Thyroid gland (tissue), 4 donors: ENCODE data around the gene CYP2U1. TPM values are rescaled to one million over a fixed set of nuclear protein-coding genes. Genes with fewer than 3 reads are reported as not detected.

Source experiments
- DNase-seq, 2 donors: peaks; one replicate each; pipeline ENCODE4 v3.0.0-alpha.2; 2019
- H3K27ac ChIP-seq, 3 donors: fragments of 200-600 bp; sonication (generic); 1 replicate in 2 of 3; 2 replicates in 1 of 3; pipeline ENCODE4 v1.5.1; 2016 to 2019; ENCODE audit warnings: mild to moderate bottlenecking in 1 of 3, moderate library complexity in 1 of 3
- H3K27me3 ChIP-seq: fragments of 200-600 bp; sonication (generic); one replicate; pipeline ENCODE4 v1.5.1; 2019
- H3K36me3 ChIP-seq, 2 donors: fragments of 200-600 bp; sonication (generic); one replicate each; pipeline ENCODE4 v1.5.1; 2016 to 2019
- H3K4me1 ChIP-seq, 2 donors: fragments of 200-600 bp; sonication (generic); one replicate each; pipeline ENCODE4 v1.5.1; 2017 to 2019
- H3K4me3 ChIP-seq, 3 donors: fragments of 200-600 bp; sonication (generic); replicated peaks in 1 of 3; 1 replicate in 2 of 3; 2 replicates in 1 of 3; pipeline ENCODE4 v1.5.1; 2016; ENCODE audit warnings: mild to moderate bottlenecking in 1 of 3
- H3K9me3 ChIP-seq: fragments of 200-600 bp; sonication (generic); one replicate; pipeline ENCODE4 v1.5.1; 2017
- POLR2A ChIP-seq, 2 donors: fragments of 450-650 bp; IDR thresholded peaks; one replicate each; pipeline ENCODE4 v1.6.1; 2017; ENCODE audit warnings: antibody characterized with exemption in 2 of 2, mild to moderate bottlenecking in 2 of 2, moderate library complexity in 1 of 2
- WGBS, 2 donors: methylation state at CpG; one replicate each; pipeline ENCODE4 v1.1.5; 2017; 5-methylcytosine and 5-hydroxymethylcytosine counted together
- intact Hi-C: fragments of 100-400 bp; cut with DNase I; formaldehyde crosslinking; loops from one replicate; pipeline ENCODE4 v1.15.1; 2023
- total RNA-seq, 4 donors: library from RNA; depleted of rRNA; stranded (reverse); fragments of >200 nt; gene quantifications; one replicate each; pipeline ENCODE4 v1.2.3, GENCODE V29; 2016
- TF ChIP-seq, protein P1 (sequence below), 6 experiments: fragments of 200-600 bp in 3 of 6; fragments of 450-650 bp in 3 of 6; sonication (generic) in 3 of 6; IDR thresholded peaks; one replicate each; pipeline ENCODE4 v1.5.1; 2016 to 2019; ENCODE audit warnings: antibody characterized with exemption in 6 of 6, mild to moderate bottlenecking in 2 of 6, inconsistent platforms in 1 of 6, moderate library complexity in 1 of 6

The CYP2U1 gene
- total RNA-seq, 4 donors from 2014 or later, result 7.0 to 13.4 (median 8.7) TPM

DNA sequence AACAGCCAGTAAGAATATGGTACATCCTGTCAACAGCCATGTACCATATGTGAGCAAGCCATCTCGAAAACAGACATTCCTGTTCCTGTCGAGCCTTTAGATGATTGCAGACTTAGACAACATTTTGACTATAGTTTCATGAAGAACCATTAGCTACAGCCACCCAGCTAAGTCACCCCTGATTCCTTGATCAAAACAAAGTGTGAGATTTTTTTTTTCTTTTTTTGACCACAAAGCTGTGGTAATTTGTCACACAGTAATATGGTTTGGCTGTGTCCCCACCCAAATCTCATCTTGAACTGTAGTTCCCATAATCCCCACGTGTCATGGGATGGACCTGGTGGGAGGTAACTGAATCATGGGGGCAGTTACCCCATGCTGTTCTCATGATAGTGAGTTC is 43.2 kb downstream of the CYP2U1 start:
- TF ChIP-seq POLR2A (IDR thresholded peaks at IDR 0.05), result no peak
- TF ChIP-seq, protein P1, sequence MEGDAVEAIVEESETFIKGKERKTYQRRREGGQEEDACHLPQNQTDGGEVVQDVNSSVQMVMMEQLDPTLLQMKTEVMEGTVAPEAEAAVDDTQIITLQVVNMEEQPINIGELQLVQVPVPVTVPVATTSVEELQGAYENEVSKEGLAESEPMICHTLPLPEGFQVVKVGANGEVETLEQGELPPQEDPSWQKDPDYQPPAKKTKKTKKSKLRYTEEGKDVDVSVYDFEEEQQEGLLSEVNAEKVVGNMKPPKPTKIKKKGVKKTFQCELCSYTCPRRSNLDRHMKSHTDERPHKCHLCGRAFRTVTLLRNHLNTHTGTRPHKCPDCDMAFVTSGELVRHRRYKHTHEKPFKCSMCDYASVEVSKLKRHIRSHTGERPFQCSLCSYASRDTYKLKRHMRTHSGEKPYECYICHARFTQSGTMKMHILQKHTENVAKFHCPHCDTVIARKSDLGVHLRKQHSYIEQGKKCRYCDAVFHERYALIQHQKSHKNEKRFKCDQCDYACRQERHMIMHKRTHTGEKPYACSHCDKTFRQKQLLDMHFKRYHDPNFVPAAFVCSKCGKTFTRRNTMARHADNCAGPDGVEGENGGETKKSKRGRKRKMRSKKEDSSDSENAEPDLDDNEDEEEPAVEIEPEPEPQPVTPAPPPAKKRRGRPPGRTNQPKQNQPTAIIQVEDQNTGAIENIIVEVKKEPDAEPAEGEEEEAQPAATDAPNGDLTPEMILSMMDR (IDR thresholded peaks at IDR 0.05), result no peak
- WGBS, 2 donors, result 83 to 90% methylated on average over 3 of the region's 3 CpGs
- intact Hi-C loops, result no loop called here

DNA sequence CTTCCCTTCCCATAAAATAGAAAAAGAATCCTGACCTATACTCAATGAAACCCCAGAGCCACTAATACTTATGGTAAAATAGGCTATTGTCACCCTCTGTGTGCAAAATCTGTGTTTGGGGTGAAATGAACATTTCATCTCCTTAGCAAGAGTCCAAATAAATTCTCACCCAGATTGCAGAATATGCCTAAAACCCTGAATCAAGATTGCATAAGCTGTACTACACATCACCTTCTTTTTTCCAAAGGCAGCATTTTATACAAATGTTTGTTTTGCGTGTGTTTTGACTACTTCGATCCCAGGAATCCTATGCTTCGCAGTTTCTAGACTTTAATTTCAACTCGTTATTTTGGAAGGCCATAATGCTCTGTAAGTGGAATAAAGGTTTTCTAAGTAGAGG is 46.1 kb downstream of the CYP2U1 start:
- no peak overlapping the region for H3K4me3 ChIP-seq
- no peak for DNase-seq
- intact Hi-C loops, result no loop called here
- no peaks in the 10 kb centered on the region for H3K36me3 ChIP-seq
- H3K9me3 ChIP-seq, result no peaks in the 10 kb centered on the region
- no peak overlapping the region for H3K27ac ChIP-seq
- WGBS, 2 donors, result 66 to 74% methylated on average over 4 of the region's 4 CpGs
- H3K4me1 ChIP-seq, result no peaks in the 10 kb centered on the region
- TF ChIP-seq POLR2A (IDR thresholded peaks at IDR 0.05), result no peak
- TF ChIP-seq, protein P1 (IDR thresholded peaks at IDR 0.05), result no peak
- no peaks in the 10 kb centered on the region for H3K27me3 ChIP-seq

More for the DNA sequence above, 43.2 kb downstream of the CYP2U1 start:
- no peaks in the 10 kb centered on the region for H3K36me3 ChIP-seq
- no peaks in the 10 kb centered on the region for H3K9me3 ChIP-seq
- DNase-seq, result no peak
- no peak overlapping the region for H3K27ac ChIP-seq
- H3K4me1 ChIP-seq, result no peaks in the 10 kb centered on the region
- H3K4me3 ChIP-seq, result no peak overlapping the region
- no peaks in the 10 kb centered on the region for H3K27me3 ChIP-seq

DNA sequence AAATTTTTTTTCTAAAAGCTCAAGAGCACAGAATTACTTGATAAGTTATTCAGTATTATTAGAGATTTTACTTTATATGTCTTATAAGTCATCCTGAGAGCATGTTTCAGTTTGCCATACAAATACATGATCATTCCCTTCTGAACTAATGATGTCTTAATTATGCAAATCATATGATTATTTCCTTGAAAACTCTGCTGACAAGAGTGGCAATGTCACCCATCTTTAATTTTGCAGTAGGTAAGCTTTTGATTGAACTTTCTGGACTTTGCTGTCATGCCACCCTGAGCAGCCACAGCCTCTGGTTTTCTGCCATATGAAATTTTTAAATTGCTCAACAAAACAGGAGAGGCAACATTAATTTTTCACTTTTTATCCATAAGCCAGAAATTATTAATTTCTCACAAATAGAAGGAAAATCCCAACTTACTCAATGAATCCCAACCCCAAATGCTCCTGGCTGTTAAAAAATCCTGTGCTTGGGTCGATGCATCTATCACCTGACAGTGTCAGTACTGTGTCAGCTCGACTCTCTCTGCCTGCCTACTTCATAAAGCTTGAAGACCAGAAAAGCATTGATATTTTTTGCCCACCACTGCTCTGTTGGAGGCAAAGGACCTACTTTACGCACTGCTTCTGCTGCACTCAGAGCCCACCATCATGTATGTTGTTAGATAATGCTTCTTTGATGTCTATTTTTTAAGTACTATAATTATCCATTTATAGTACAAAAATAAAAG is 46.8 kb downstream of the CYP2U1 start:
- WGBS, 2 donors, result 89 to 91% methylated on average over 3 of the region's 3 CpGs
- TF ChIP-seq POLR2A (IDR thresholded peaks at IDR 0.05), result no peak
- TF ChIP-seq, protein P1 (IDR thresholded peaks at IDR 0.05), result no peak
- Histone ChIP-seq H3K36me3 (no peaks in the 10 kb centered on the region), H3K4me3 (no peak overlapping the region), H3K4me1 (no peaks in the 10 kb centered on the region), H3K9me3 (no peaks in the 10 kb centered on the region), H3K27me3 (no peaks in the 10 kb centered on the region), H3K27ac (no peak overlapping the region)
- intact Hi-C loops, result no loop called here
- DNase-seq, result no peak

DNA sequence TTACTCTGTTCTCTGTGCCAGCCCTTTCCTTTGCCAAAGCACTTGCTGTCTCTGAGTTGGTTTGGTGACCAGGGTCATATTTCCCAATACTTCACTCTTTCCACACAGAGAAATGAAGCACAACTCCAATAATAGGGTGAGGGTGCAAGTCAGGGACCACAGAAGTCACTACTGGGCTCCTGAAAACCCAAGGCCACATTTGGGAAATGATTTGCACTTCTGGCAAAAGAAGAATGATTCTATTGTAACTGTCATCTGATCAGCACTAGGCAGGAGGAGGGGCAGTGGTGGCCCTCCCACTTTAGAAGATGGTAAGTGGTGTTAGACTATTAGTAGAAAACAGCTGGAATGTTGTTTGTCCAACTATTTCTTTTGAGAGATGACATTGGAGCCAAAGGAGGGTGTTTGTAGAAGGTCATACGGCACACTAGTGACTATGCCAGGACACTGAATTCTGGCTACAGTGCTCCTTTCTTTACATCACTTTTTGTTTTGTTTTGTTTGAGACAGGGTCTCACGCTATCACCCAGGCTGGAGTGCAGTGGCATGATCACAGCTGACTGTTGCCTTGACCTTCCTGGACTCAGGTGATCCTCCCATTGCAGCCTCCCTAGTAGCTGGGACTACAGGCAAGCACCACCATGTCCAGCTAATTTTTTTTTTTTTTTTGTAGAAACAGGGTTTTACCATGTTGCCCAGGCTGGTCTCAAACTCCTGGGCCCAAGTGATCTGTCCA is 47.5 kb downstream of the CYP2U1 start:
- TF ChIP-seq, protein P1 (IDR thresholded peaks at IDR 0.05), result no peak
- no peak for TF ChIP-seq POLR2A (IDR thresholded peaks at IDR 0.05)
- Histone ChIP-seq H3K4me1 (no peaks in the 10 kb centered on the region), H3K9me3 (no peaks in the 10 kb centered on the region), H3K36me3 (no peaks in the 10 kb centered on the region), H3K27ac (no peak overlapping the region), H3K4me3 (no peak overlapping the region), H3K27me3 (no peaks in the 10 kb centered on the region)
- DNase-seq, result no peak
- intact Hi-C loops, result no loop called here
- 87 to 89% methylated on average over 2 of the region's 2 CpGs for WGBS, 2 donors
